ENCODE measurements around the gene PPFIBP2. TPM values are rescaled to one million over a fixed set of nuclear protein-coding genes. Genes with fewer than 3 reads are reported as not detected.

The PPFIBP2 gene
- total RNA-seq, 1 donor from 2014 or later: 64.1 TPM

DNA sequence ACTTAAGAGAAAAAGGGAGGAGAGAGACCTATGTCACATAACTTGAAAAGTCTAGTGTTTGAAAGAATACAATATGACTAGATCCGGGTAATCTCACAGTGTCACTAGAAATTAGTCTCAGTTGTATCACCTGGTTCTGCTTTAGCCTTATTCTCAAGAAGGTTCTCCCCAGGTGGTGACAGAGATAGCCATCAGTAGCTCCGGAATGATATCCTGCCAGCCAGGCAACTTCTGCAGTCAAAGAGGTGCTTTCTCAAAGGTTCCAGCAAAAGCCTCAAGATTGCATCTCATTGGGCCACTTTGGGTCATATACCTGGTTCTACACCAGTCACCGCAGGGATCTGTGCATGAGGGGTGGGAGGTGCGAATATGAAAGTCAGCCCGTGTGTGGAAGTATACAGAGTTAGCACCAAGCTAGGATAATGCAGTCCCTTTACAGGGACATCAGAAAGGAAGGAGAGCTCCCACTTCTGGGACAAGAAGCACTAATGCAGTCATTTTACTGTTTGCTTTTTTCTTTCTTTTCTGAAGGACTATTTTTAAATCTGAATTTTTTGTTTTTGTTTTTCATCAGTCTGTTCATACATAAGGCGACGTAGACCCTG lies 98.4 kb downstream of the PPFIBP2 start:
- TF ChIP-seq, protein P1, sequence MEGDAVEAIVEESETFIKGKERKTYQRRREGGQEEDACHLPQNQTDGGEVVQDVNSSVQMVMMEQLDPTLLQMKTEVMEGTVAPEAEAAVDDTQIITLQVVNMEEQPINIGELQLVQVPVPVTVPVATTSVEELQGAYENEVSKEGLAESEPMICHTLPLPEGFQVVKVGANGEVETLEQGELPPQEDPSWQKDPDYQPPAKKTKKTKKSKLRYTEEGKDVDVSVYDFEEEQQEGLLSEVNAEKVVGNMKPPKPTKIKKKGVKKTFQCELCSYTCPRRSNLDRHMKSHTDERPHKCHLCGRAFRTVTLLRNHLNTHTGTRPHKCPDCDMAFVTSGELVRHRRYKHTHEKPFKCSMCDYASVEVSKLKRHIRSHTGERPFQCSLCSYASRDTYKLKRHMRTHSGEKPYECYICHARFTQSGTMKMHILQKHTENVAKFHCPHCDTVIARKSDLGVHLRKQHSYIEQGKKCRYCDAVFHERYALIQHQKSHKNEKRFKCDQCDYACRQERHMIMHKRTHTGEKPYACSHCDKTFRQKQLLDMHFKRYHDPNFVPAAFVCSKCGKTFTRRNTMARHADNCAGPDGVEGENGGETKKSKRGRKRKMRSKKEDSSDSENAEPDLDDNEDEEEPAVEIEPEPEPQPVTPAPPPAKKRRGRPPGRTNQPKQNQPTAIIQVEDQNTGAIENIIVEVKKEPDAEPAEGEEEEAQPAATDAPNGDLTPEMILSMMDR (IDR thresholded peaks at IDR 0.05; ENCODE audit: unreplicated experiment): no peak
- no peaks in the 10 kb centered on the region for H3K9me3 Mint-ChIP-seq (ENCODE audit: low read depth)
- H3K4me3 Mint-ChIP-seq (ENCODE audit: low read depth): peak overlapping the region; percentile 29
- no peaks in the 10 kb centered on the region for H3K27me3 Mint-ChIP-seq
- peaks cover 62% of the 10 kb centered on the region for H3K4me1 Mint-ChIP-seq (ENCODE audit: low read depth)
- no peak for DNase-seq (ENCODE audit: low spot score, unreplicated experiment)
- peaks cover 20% of the 10 kb centered on the region for H3K36me3 Mint-ChIP-seq (ENCODE audit: insufficient read depth)
- peak overlapping the region; percentile 92 for H3K27ac Mint-ChIP-seq

DNA sequence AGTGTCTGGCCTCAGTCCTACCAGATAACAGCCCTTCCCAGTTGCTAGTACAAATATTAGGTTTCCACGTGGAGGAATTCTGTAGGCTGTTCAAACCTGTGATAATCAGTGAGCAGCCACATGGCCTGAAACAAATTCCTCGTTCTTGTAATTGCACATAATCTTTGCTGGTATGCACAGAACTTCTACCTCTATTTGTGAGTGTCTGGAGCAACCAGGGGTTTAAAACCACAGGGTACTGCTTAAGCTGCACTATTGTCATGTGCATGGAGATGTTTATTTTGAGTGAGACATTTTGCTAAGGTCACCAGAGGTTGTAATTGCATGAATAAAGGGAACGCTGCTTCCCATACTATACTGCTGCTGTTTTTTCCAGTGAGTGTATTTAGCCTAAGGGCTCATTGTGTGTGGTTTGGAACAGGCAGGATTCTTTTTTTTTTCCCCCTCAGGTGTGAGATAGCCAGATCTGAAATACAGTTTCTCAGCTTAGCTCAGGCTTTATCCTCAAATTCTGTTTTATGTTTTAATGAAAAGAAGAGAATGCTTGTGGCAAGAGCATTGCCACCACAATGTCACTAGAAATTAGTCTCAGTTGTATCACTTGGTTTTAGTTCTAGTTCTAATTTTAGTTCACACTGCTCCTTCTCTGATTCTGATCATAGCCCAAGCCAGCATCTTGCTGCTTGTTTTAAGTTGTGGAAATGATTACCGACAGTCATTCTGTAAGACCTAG lies 99.0 kb downstream of the PPFIBP2 start:
- H3K4me1 Mint-ChIP-seq (ENCODE audit: low read depth): peaks cover 59% of the 10 kb centered on the region
- H3K36me3 Mint-ChIP-seq (ENCODE audit: insufficient read depth): peaks cover 20% of the 10 kb centered on the region
- no peaks in the 10 kb centered on the region for H3K9me3 Mint-ChIP-seq (ENCODE audit: low read depth)
- H3K27ac Mint-ChIP-seq: peak overlapping the region; percentile 92
- no peak for DNase-seq (ENCODE audit: low spot score, unreplicated experiment)
- no peaks in the 10 kb centered on the region for H3K27me3 Mint-ChIP-seq
- peak overlapping the region; percentile 29 for H3K4me3 Mint-ChIP-seq (ENCODE audit: low read depth)
- TF ChIP-seq, protein P1 (IDR thresholded peaks at IDR 0.05; ENCODE audit: unreplicated experiment): no peak

DNA sequence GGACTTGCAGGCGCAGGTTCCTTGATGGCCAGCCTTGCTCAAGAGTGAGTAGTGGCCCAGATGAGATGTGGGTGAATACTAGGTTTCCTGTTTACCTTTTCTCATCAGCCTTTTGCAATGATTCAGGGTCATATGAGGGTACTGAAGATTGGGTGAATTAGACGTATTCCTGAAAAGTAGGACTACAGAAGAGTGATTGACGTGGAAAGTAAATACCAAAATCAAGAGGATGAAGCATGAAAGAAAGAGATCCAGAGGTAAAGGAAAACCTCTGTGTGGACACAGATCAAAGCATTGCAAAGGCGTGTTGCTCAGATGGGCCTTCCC lies 99.6 kb downstream of the PPFIBP2 start:
- H3K4me3 Mint-ChIP-seq (ENCODE audit: low read depth): no peak overlapping the region
- peak overlapping the region; percentile 92 for H3K27ac Mint-ChIP-seq

DNA sequence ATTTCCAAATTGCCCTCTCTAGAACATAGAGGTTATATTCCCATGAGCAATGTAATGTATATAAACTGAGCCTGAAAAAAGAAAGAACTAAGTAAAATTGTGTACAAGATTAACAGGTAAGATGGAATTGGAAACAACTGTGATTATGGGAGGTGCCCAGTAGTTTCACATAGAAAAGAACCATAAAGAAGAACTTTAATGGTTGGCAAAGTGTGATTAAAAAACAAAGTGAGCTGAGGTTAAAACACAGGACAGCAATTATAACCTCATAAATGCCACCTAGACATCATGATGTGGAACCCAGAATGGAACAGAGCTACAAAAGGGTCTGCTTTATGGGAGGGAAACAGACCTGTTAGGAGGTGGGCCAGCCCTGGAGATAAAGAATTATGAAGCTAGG lies 100.9 kb downstream of the PPFIBP2 start:
- Mint-ChIP-seq H3K9me3 (ENCODE audit: low read depth) (no peaks in the 10 kb centered on the region), H3K27me3 (no peaks in the 10 kb centered on the region), H3K27ac (peak overlapping the region; percentile 57), H3K36me3 (ENCODE audit: insufficient read depth) (peaks cover 20% of the 10 kb centered on the region), H3K4me3 (ENCODE audit: low read depth) (no peak overlapping the region), H3K4me1 (ENCODE audit: low read depth) (peaks cover 51% of the 10 kb centered on the region)
- no peak for DNase-seq (ENCODE audit: low spot score, unreplicated experiment)
- TF ChIP-seq, protein P1 (IDR thresholded peaks at IDR 0.05; ENCODE audit: unreplicated experiment): no peak

More for the DNA sequence above, 99.6 kb downstream of the PPFIBP2 start:
- Mint-ChIP-seq H3K36me3 (ENCODE audit: insufficient read depth) (peaks cover 20% of the 10 kb centered on the region), H3K27me3 (no peaks in the 10 kb centered on the region), H3K4me1 (ENCODE audit: low read depth) (peaks cover 57% of the 10 kb centered on the region), H3K9me3 (ENCODE audit: low read depth) (no peaks in the 10 kb centered on the region)
- TF ChIP-seq, protein P1 (IDR thresholded peaks at IDR 0.05; ENCODE audit: unreplicated experiment): no peak
- no peak for DNase-seq (ENCODE audit: low spot score, unreplicated experiment)

DNA sequence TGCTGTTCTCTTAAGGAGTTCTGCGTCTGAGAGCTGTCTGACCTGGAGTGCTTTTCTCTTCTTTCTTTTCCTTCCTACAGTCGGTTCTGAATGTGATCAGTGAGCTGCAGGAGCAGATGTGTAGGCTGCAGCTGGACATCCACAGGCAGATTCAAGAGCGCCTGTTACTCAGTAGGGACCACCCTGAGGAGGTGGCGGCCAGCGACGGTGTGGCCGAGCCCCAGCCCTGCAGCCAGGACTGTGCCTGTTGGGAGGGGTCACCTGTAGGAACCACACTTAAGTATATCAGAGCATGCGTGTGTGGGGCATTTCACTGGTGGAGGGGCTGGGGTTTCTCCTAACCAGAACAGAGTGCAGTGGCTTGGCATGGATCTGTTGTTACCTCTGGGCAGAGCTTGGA lies 103.2 kb downstream of the PPFIBP2 start:
- Mint-ChIP-seq H3K4me3 (ENCODE audit: low read depth) (no peak overlapping the region), H3K36me3 (ENCODE audit: insufficient read depth) (peaks cover 24% of the 10 kb centered on the region), H3K4me1 (ENCODE audit: low read depth) (peaks cover 31% of the 10 kb centered on the region), H3K9me3 (ENCODE audit: low read depth) (no peaks in the 10 kb centered on the region), H3K27ac (no peak overlapping the region), H3K27me3 (no peaks in the 10 kb centered on the region)
- no peak for DNase-seq (ENCODE audit: low spot score, unreplicated experiment)
- TF ChIP-seq, protein P1 (IDR thresholded peaks at IDR 0.05; ENCODE audit: unreplicated experiment): no peak

Data from progenitor cell of endocrine pancreas (in vitro differentiated cells).